MM.1S (cell line): Measurements from ENCODE around the gene CMTR1.

Experiments used
- DNase-seq: peaks from one replicate; pipeline ENCODE4 v3.0.0-alpha.2; 2015
- H2AFZ ChIP-seq: fragments of 300-600 bp; sonication (generic); 2 replicates; pipeline ENCODE4 v1.6.0; 2016; ENCODE audit warnings: antibody characterized with exemption, low read length
- H3F3A ChIP-seq: fragments of 300-600 bp; sonication (generic); 2 replicates; pipeline ENCODE4 v1.6.1; 2016; ENCODE audit warnings: mild to moderate bottlenecking, antibody characterized with exemption, low read length, moderate library complexity, mixed read lengths; ENCODE audit not compliant: insufficient read depth
- H3K27ac ChIP-seq: fragments of 300-600 bp; sonication (generic); 2 replicates; pipeline ENCODE4 v1.5.1; 2016; ENCODE audit warnings: mild to moderate bottlenecking, low read length
- H3K27me3 ChIP-seq: fragments of 300-600 bp; sonication (generic); replicated peaks from 2 replicates; pipeline ENCODE4 v1.6.0; 2016; ENCODE audit warnings: low read length; ENCODE audit not compliant: insufficient read depth
- H3K36me3 ChIP-seq: fragments of 300-600 bp; sonication (generic); replicated peaks from 2 replicates; pipeline ENCODE4 v1.6.1; 2016; ENCODE audit warnings: mild to moderate bottlenecking, low read length, mixed read lengths; ENCODE audit not compliant: insufficient read depth
- H3K4me1 ChIP-seq: fragments of 300-600 bp; sonication (generic); 2 replicates; pipeline ENCODE4 v1.6.1; 2016; ENCODE audit warnings: low read length, mixed read lengths
- H3K4me2 ChIP-seq: fragments of 300-600 bp; sonication (generic); 2 replicates; pipeline ENCODE4 v1.6.0; 2016; ENCODE audit warnings: low read depth, low read length
- H3K4me3 ChIP-seq: fragments of 300-600 bp; sonication (generic); 2 replicates; pipeline ENCODE4 v1.5.1; 2016; ENCODE audit warnings: low read length, mixed read lengths
- H3K79me2 ChIP-seq: fragments of 300-600 bp; sonication (generic); 2 replicates; pipeline ENCODE4 v1.6.1; 2016; ENCODE audit warnings: mixed run types, low read length, mixed read lengths
- H3K9ac ChIP-seq: fragments of 300-600 bp; sonication (generic); 2 replicates; pipeline ENCODE4 v1.6.1; 2016; ENCODE audit warnings: low read length, mixed read lengths
- H3K9me2 ChIP-seq: fragments of 300-600 bp; sonication (generic); replicated peaks from 2 replicates; pipeline ENCODE4 v1.6.1; 2016; ENCODE audit warnings: mild to moderate bottlenecking, low read length, mixed read lengths; ENCODE audit not compliant: insufficient read depth
- H3K9me3 ChIP-seq: fragments of 300-600 bp; sonication (generic); replicated peaks from 2 replicates; pipeline ENCODE4 v1.6.1; 2016; ENCODE audit warnings: mild to moderate bottlenecking, low read length, mixed read lengths; ENCODE audit not compliant: insufficient read depth
- H4K20me1 ChIP-seq: fragments of 300-600 bp; sonication (generic); 2 replicates; pipeline ENCODE4 v1.6.1; 2016; ENCODE audit warnings: mild to moderate bottlenecking, low read length, moderate library complexity, mixed read lengths; ENCODE audit not compliant: insufficient read depth
- CTCF ChIP-seq: fragments of 300-600 bp; sonication (generic); IDR thresholded peaks from 2 replicates; pipeline ENCODE4 v1.5.1; 2016; ENCODE audit warnings: antibody characterized with exemption, low read length, mixed read lengths
- EZH2 ChIP-seq: fragments of 300-600 bp; sonication (generic); optimal IDR thresholded peaks from 2 replicates; pipeline ENCODE3; 2017; ENCODE audit warnings: low read depth, mild to moderate bottlenecking, antibody characterized with exemption, low read length, mixed read lengths
- EZH2phosphoT487 ChIP-seq: fragments of 300-600 bp; sonication (generic); IDR thresholded peaks from 2 replicates; pipeline ENCODE4 v1.6.1; 2018; ENCODE audit warnings: antibody characterized with exemption, low read length

Gene CMTR1

GRCh38 chr6:37492236-37492972 is 59.4 kb downstream of the CMTR1 start:
- Histone ChIP-seq H4K20me1 (no peaks in the 10 kb centered on the region), H3K27ac (no peak overlapping the region), H3F3A (no peaks in the 10 kb centered on the region), H3K9me3 (no peaks in the 10 kb centered on the region), H3K4me2 (no peak overlapping the region), H3K36me3 (no peaks in the 10 kb centered on the region), H3K9me2 (no peaks in the 10 kb centered on the region), H2AFZ (no peak overlapping the region), H3K27me3 (no peaks in the 10 kb centered on the region), H3K4me1 (no peaks in the 10 kb centered on the region), H3K9ac (no peak overlapping the region), H3K79me2 (0 out of 2 replicates have a peak, but pooled peaks cover 3% of the 10 kb centered on the region), H3K4me3 (no peak overlapping the region)
- no peak for DNase-seq
- TF ChIP-seq CTCF: no peak
- TF ChIP-seq EZH2: no peak
- no peak for TF ChIP-seq EZH2phosphoT487

- Histone ChIP-seq H3K79me2 (0 out of 2 replicates have a peak, but pooled peaks cover 3% of the 10 kb centered on the region), H3K27ac (no peak overlapping the region), H3K4me3 (no peak overlapping the region), H3K9me3 (no peaks in the 10 kb centered on the region), H3K36me3 (no peaks in the 10 kb centered on the region), H3K9me2 (no peaks in the 10 kb centered on the region), H2AFZ (no peak overlapping the region), H4K20me1 (no peaks in the 10 kb centered on the region), H3F3A (no peaks in the 10 kb centered on the region), H3K27me3 (no peaks in the 10 kb centered on the region), H3K4me2 (no peak overlapping the region), H3K4me1 (no peaks in the 10 kb centered on the region), H3K9ac (no peak overlapping the region)
- TF ChIP-seq CTCF: no peak
- TF ChIP-seq EZH2phosphoT487: no peak
- TF ChIP-seq EZH2: no peak
- no peak for DNase-seq
These were observed 60.1 kb downstream of the CMTR1 start for GRCh38 chr6:37492991-37493660.

GRCh38 chr6:37493661-37493995 is 60.6 kb downstream of the CMTR1 start:
- H2AFZ ChIP-seq: no peak overlapping the region
- H4K20me1 ChIP-seq: no peaks in the 10 kb centered on the region
- no peak overlapping the region for H3K4me2 ChIP-seq
- no peaks in the 10 kb centered on the region for H3F3A ChIP-seq
- no peaks in the 10 kb centered on the region for H3K9me3 ChIP-seq
- no peaks in the 10 kb centered on the region for H3K36me3 ChIP-seq
- TF ChIP-seq EZH2 (no peak), CTCF (no peak), EZH2phosphoT487 (no peak)
- H3K27ac ChIP-seq: no peak overlapping the region
- 0 out of 2 replicates have a peak, but pooled peaks cover 3% of the 10 kb centered on the region for H3K79me2 ChIP-seq
- H3K9me2 ChIP-seq: no peaks in the 10 kb centered on the region
- no peak for DNase-seq
- H3K4me1 ChIP-seq: no peaks in the 10 kb centered on the region
- no peak overlapping the region for H3K4me3 ChIP-seq
- H3K27me3 ChIP-seq: no peaks in the 10 kb centered on the region
- H3K9ac ChIP-seq: no peak overlapping the region
